Cardiac fibroblast (primary cell): Measurements from ENCODE around the gene PHTF2.

Experiments used
- DNase-seq, 2 donors: peaks; one replicate each; pipeline versions ENCODE4 v3.0.0 to v3.0.0-alpha.2; 2010; ENCODE audit warnings: low read depth in 2 of 2
- H3K4me3 ChIP-seq, 2 donors: replicated peaks in 1 of 2; 1 replicate in 1 of 2; 2 replicates in 1 of 2; pipeline ENCODE4 v1.5.1; 2011; ENCODE audit warnings: low read depth in 2 of 2, low read length in 2 of 2, mild to moderate bottlenecking in 2 of 2, moderate library complexity in 1 of 2
- TF ChIP-seq, protein P1 (sequence below): IDR thresholded peaks from one replicate; pipeline ENCODE4 v1.5.1; 2011; ENCODE audit warnings: low read depth, mild to moderate bottlenecking, low read length, inconsistent platforms

Gene PHTF2

DNA sequence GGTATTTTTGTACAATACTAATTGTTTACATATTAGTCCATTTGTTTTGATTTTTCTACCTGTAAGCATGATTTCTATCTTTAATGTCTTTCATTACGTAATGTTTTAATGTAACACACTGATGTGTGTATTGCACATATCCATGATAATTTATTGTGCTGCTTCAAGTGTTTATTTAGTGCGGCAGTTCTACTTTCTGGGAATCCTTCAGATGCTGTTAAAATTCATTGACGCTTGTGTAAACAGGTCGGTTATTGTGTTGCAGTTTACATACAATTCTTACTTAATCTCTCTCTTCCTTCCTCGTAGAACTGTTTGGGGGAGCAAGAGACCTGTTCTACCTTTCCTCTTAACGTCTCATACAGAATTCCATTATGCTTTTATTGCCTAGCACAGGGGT lies 7.2 kb upstream of the PHTF2 start:
- no peak overlapping the region for H3K4me3 ChIP-seq
- no peak for DNase-seq
- TF ChIP-seq, protein P1, sequence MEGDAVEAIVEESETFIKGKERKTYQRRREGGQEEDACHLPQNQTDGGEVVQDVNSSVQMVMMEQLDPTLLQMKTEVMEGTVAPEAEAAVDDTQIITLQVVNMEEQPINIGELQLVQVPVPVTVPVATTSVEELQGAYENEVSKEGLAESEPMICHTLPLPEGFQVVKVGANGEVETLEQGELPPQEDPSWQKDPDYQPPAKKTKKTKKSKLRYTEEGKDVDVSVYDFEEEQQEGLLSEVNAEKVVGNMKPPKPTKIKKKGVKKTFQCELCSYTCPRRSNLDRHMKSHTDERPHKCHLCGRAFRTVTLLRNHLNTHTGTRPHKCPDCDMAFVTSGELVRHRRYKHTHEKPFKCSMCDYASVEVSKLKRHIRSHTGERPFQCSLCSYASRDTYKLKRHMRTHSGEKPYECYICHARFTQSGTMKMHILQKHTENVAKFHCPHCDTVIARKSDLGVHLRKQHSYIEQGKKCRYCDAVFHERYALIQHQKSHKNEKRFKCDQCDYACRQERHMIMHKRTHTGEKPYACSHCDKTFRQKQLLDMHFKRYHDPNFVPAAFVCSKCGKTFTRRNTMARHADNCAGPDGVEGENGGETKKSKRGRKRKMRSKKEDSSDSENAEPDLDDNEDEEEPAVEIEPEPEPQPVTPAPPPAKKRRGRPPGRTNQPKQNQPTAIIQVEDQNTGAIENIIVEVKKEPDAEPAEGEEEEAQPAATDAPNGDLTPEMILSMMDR = no peak

DNA sequence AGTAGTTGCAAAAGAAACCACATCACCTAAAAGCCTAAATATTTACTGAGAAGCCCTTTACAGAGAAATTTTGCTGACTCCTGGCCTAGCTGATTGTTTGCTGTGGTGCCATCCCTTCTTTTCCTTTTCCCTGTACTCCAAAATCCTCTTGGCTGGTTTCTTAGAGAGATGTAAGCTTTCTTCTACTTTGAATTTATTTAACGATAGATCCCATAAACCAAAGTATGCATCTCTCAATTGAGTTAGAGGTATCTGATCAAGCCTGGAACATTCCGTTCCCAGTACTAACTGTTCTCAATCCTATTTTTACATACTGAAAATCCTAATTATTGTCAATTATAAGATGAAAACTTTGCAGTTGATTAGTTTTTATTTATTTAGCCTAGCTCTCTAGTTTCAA lies 6.6 kb upstream of the PHTF2 start:
- TF ChIP-seq, protein P1 = no peak
- DNase-seq = no peak
- no peak overlapping the region for H3K4me3 ChIP-seq

DNA sequence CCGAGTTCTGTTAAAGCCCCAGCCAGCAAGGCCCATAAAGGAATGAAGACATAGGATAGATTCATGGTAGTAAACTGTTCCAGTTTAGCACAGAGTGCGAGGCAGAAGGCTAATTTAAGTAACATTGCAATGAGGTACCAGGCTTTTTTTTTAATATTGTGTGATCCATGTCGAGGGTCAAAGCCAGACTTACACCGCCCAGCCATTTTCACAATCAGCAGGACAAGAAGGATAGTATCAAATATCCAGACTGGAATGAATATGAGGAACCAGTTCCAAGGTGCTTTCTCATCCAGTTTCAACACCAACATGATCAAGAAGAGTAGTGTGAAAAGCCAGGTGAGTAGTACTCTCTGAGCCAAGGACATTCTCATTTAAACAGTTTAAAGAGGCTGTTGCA lies 4.6 kb upstream of the PHTF2 start:
- TF ChIP-seq, protein P1 = no peak
- no peak for DNase-seq
- H3K4me3 ChIP-seq = no peak overlapping the region

DNA sequence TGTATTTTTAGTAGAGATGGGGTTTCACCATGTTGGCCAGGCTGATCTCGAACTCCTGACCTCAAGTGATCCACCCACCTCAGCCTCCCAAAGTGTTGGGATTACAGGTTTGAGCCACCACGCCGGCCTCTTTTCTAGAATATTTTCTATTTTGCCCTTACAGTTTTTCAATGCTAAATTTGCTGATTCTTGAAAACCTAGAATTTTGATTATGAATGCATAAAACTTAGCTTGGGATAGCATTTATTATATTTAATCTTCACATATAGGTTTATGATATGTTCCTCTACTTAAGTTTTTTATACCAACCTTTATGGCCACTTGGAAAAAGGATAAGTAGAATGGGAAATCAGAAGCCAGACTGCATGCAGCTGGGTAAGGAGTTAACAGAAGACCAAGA lies 2.5 kb upstream of the PHTF2 start:
- TF ChIP-seq, protein P1 = no peak
- no peak for DNase-seq
- H3K4me3 ChIP-seq = no peak overlapping the region

DNA sequence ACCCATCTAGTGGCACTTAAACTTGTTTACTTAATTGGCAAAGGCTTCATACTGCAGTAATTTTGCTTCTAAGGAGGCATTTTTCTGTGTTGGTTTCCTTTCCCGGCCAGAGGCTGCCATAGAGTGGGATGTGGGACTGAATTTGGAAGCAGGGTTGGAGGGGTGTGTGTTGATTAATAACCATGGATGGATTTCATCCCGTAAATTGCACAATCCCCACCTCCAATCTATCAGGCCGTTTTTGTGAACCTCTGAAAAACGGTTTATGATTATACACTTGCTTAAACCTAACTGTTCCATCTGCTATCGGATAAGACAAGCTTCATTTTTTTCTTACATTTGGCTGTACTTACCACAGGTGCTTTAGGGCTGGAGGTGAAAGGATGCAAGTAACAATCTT lies 1.6 kb upstream of the PHTF2 start:
- TF ChIP-seq, protein P1 = no peak
- peak overlapping the region; percentile 97 to 99 for H3K4me3 ChIP-seq
- DNase-seq = no peak

DNA sequence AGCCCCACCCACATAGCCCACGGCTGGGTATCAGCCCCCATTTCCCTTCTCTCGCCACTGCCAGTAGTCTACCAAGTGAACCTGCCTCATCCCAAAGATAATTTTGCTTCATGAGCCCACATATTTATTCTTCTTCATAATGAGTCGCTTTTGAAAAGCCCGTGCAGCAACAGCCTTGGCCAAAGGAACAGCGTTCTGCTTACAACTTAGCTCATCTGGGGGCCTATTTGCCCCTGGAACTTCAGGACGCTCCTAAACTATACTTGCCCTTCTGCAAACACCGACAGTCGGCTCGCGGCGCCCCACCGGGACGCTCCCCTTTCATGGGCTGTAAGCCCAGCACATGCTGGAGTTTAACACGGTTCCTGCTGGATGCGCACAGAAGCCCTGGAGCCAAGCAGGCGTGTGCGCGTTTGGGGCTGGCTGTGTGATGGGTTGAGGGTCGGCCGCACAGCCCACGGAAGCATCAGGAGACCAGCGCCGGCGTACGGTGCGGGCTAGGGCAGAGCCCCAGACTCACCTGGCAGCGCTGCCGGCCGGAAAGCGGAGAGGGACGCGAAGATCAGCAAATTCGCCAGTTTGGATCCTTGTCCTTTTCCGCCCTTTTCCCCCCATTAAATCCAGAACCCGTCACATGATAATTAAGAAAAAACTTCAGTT lies 709 bp upstream of the PHTF2 start:
- TF ChIP-seq, protein P1 = no peak
- DNase-seq = no peak
- H3K4me3 ChIP-seq = peak overlapping the region; percentile 97 to 99
